Measurements from ENCODE around the gene CARTPT.
A peak's percentile ranks its signal among the peaks of the same experiment; 100 is the strongest.

CARTPT gene

GRCh38 chr5:71693828-71694427 lies 25.1 kb upstream of the CARTPT start:
- H3K4me2 ChIP-seq (ENCODE audit: low read depth, low read length, poor library complexity, severe bottlenecking) = no peak overlapping the region
- H2AFZ ChIP-seq (ENCODE audit: low read length) = peak overlapping the region; percentile 38
- TF ChIP-seq CTCF (conservative IDR thresholded peaks at IDR 0.05; ENCODE audit: low read length) (no peak), EZH2phosphoT487 (IDR thresholded peaks at IDR 0.05; ENCODE audit: borderline replicate concordance) (no peak)

GRCh38 chr5:71695071-71695470 lies 24.0 kb upstream of the CARTPT start:
- H3K4me3 ChIP-seq (ENCODE audit: low read length, poor library complexity, severe bottlenecking) = no peak overlapping the region
- no peaks in the 10 kb centered on the region for H3K27me3 ChIP-seq (ENCODE audit: insufficient read depth, low read length, poor library complexity, severe bottlenecking)
- TF ChIP-seq CTCF (conservative IDR thresholded peaks at IDR 0.05; ENCODE audit: low read length) (no peak), EZH2phosphoT487 (IDR thresholded peaks at IDR 0.05; ENCODE audit: borderline replicate concordance) (no peak)
- no peaks in the 10 kb centered on the region for H3K79me2 ChIP-seq (ENCODE audit: insufficient read depth, low read length)
- H3K9me2 ChIP-seq (replicated peaks; ENCODE audit: low read depth, low read length) = no peaks in the 10 kb centered on the region
- no peaks in the 10 kb centered on the region for H3F3A ChIP-seq (ENCODE audit: low read depth)
- H3K9me3 ChIP-seq (ENCODE audit: insufficient read depth, low read depth, low read length) = no peaks in the 10 kb centered on the region
- H3K36me3 ChIP-seq (ENCODE audit: insufficient read depth, low read length) = no peaks in the 10 kb centered on the region
- no peak overlapping the region for H3K4me2 ChIP-seq (ENCODE audit: low read depth, low read length, poor library complexity, severe bottlenecking)
- H3K4me1 ChIP-seq (ENCODE audit: insufficient read depth, low read length, poor library complexity, severe bottlenecking) = peaks cover 19% of the 10 kb centered on the region
- H3K9ac ChIP-seq (ENCODE audit: low read depth, low read length, poor library complexity, severe bottlenecking) = no peak overlapping the region
- H2AFZ ChIP-seq (ENCODE audit: low read length) = no peak overlapping the region
- no peaks in the 10 kb centered on the region for H4K20me1 ChIP-seq (ENCODE audit: insufficient read depth, low read length, poor library complexity, severe bottlenecking)

More at GRCh38 chr5:71693828-71694427, 25.1 kb upstream of the CARTPT start:
- Histone ChIP-seq H3F3A (ENCODE audit: low read depth) (no peaks in the 10 kb centered on the region), H3K79me2 (ENCODE audit: insufficient read depth, low read length) (no peaks in the 10 kb centered on the region), H3K4me3 (ENCODE audit: low read length, poor library complexity, severe bottlenecking) (no peak overlapping the region), H3K27me3 (ENCODE audit: insufficient read depth, low read length, poor library complexity, severe bottlenecking) (no peaks in the 10 kb centered on the region), H3K4me1 (ENCODE audit: insufficient read depth, low read length, poor library complexity, severe bottlenecking) (peaks cover 8% of the 10 kb centered on the region), H3K36me3 (ENCODE audit: insufficient read depth, low read length) (no peaks in the 10 kb centered on the region), H4K20me1 (ENCODE audit: insufficient read depth, low read length, poor library complexity, severe bottlenecking) (no peaks in the 10 kb centered on the region), H3K9me3 (ENCODE audit: insufficient read depth, low read depth, low read length) (no peaks in the 10 kb centered on the region), H3K9me2 (replicated peaks; ENCODE audit: low read depth, low read length) (no peaks in the 10 kb centered on the region), H3K9ac (ENCODE audit: low read depth, low read length, poor library complexity, severe bottlenecking) (no peak overlapping the region)

- H3F3A ChIP-seq (ENCODE audit: low read depth) = no peaks in the 10 kb centered on the region
- no peaks in the 10 kb centered on the region for H3K36me3 ChIP-seq (ENCODE audit: insufficient read depth, low read length)
- H3K4me2 ChIP-seq (ENCODE audit: low read depth, low read length, poor library complexity, severe bottlenecking) = no peak overlapping the region
- no peaks in the 10 kb centered on the region for H3K27me3 ChIP-seq (ENCODE audit: insufficient read depth, low read length, poor library complexity, severe bottlenecking)
- no peaks in the 10 kb centered on the region for H3K9me3 ChIP-seq (ENCODE audit: insufficient read depth, low read depth, low read length)
- no peak overlapping the region for H3K9ac ChIP-seq (ENCODE audit: low read depth, low read length, poor library complexity, severe bottlenecking)
- H2AFZ ChIP-seq (ENCODE audit: low read length) = no peak overlapping the region
- no peak for TF ChIP-seq EZH2phosphoT487 (IDR thresholded peaks at IDR 0.05; ENCODE audit: borderline replicate concordance)
- TF ChIP-seq CTCF (conservative IDR thresholded peaks at IDR 0.05; ENCODE audit: low read length) = no peak
- H3K4me1 ChIP-seq (ENCODE audit: insufficient read depth, low read length, poor library complexity, severe bottlenecking) = peaks cover 24% of the 10 kb centered on the region
- no peaks in the 10 kb centered on the region for H4K20me1 ChIP-seq (ENCODE audit: insufficient read depth, low read length, poor library complexity, severe bottlenecking)
- no peaks in the 10 kb centered on the region for H3K79me2 ChIP-seq (ENCODE audit: insufficient read depth, low read length)
- H3K4me3 ChIP-seq (ENCODE audit: low read length, poor library complexity, severe bottlenecking) = no peak overlapping the region
- no peaks in the 10 kb centered on the region for H3K9me2 ChIP-seq (replicated peaks; ENCODE audit: low read depth, low read length)
Measured at GRCh38 chr5:71695595-71695994, 23.5 kb upstream of the CARTPT start.

Data from Loucy (cell line).